SK-N-SH treated with all-trans-retinoic acid at 6 μM for 48 hours (cell line): ENCODE results near the gene PHF8.

Source experiments
- ARNTL ChIP-seq: fragments of 450-650 bp; formaldehyde crosslinking; IDR thresholded peaks from 2 replicates; pipeline ENCODE4 v1.5.0; 2020; ENCODE audit warnings: low read depth, mild to moderate bottlenecking, moderate library complexity, borderline replicate concordance
- BACH2 ChIP-seq: fragments of 250-450 bp; sonication (Bioruptor Pico); IDR thresholded peaks from 2 replicates; pipeline ENCODE4 v1.9.0; 2021; ENCODE audit warnings: mild to moderate bottlenecking, borderline replicate concordance
- ESRRG ChIP-seq: fragments of 250-450 bp; sonication (Bioruptor Pico); IDR thresholded peaks from 2 replicates; pipeline ENCODE4 v1.6.1; 2021; ENCODE audit warnings: mild to moderate bottlenecking
- GLIS3 ChIP-seq: fragments of 250-450 bp; sonication (Bioruptor Pico); IDR thresholded peaks from 2 replicates; pipeline ENCODE4 v1.5.0; 2020; ENCODE audit warnings: mild to moderate bottlenecking, moderate library complexity
- ISL1 ChIP-seq: fragments of 250-450 bp; sonication (Bioruptor Pico); IDR thresholded peaks from 2 replicates; pipeline ENCODE4 v2.1.2; 2022; ENCODE audit warnings: mild to moderate bottlenecking, moderate library complexity
- OSR1 ChIP-seq: fragments of 250-450 bp; sonication (Bioruptor Pico); IDR thresholded peaks from 2 replicates; pipeline ENCODE4 v1.8.0; 2022; ENCODE audit warnings: moderate library complexity, mild to moderate bottlenecking, inconsistent platforms
- RARB ChIP-seq: fragments of 250-450 bp; sonication (Bioruptor Pico); IDR thresholded peaks from 2 replicates; pipeline ENCODE4 v1.8.0; 2021; ENCODE audit warnings: mild to moderate bottlenecking, moderate library complexity
- ZC3H10 ChIP-seq: fragments of 250-450 bp; sonication (Bioruptor Pico); IDR thresholded peaks from 2 replicates; pipeline ENCODE4 v1.5.1; 2021; ENCODE audit warnings: mild to moderate bottlenecking, moderate library complexity
- ZFP30 ChIP-seq: fragments of 450-650 bp; formaldehyde crosslinking; IDR thresholded peaks from 2 replicates; pipeline ENCODE4 v1.5.0; 2022; ENCODE audit warnings: mild to moderate bottlenecking, moderate library complexity
- ZNF565 ChIP-seq: fragments of 450-650 bp; formaldehyde crosslinking; conservative IDR thresholded peaks from 2 replicates; pipeline ENCODE4 v1.5.0; 2020; ENCODE audit warnings: low read depth, mild to moderate bottlenecking, moderate library complexity
- ZNF8 ChIP-seq: fragments of 450-650 bp; formaldehyde crosslinking; IDR thresholded peaks from 2 replicates; pipeline ENCODE4 v1.5.0; 2020; ENCODE audit warnings: mild to moderate bottlenecking, moderate library complexity
- TF ChIP-seq, protein P1 (sequence below): fragments of 250-450 bp; sonication (Bioruptor Pico); IDR thresholded peaks from 2 replicates; pipeline ENCODE4 v1.8.0; 2020; ENCODE audit warnings: mild to moderate bottlenecking, moderate library complexity, borderline replicate concordance
- TF ChIP-seq, protein P2 (sequence below): fragments of 250-450 bp; sonication (Bioruptor Pico); IDR thresholded peaks from 2 replicates; pipeline ENCODE4 v1.5.0; 2020; ENCODE audit warnings: mild to moderate bottlenecking, moderate library complexity

DNA sequence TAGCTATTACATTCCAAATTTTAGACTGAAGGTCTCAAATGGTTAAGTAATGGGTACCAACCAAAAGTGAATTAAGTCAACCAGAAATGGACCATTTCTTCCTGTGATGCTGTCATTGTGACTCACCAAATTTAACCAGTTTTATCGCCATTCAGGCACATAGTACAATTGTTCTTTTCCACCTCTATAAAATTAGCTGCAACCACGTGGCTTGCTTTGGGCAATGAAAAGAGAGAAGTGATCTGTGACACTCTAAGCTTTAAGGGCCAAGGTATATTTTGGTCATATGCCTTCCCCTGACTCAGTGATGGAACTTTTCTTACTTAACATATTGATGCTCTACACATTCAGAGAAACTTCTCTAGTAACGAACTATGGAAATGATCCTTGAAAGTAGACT is 20.3 kb upstream of the PHF8 start:
- TF ChIP-seq, protein P1, sequence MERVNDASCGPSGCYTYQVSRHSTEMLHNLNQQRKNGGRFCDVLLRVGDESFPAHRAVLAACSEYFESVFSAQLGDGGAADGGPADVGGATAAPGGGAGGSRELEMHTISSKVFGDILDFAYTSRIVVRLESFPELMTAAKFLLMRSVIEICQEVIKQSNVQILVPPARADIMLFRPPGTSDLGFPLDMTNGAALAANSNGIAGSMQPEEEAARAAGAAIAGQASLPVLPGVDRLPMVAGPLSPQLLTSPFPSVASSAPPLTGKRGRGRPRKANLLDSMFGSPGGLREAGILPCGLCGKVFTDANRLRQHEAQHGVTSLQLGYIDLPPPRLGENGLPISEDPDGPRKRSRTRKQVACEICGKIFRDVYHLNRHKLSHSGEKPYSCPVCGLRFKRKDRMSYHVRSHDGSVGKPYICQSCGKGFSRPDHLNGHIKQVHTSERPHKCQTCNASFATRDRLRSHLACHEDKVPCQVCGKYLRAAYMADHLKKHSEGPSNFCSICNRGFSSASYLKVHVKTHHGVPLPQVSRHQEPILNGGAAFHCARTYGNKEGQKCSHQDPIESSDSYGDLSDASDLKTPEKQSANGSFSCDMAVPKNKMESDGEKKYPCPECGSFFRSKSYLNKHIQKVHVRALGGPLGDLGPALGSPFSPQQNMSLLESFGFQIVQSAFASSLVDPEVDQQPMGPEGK, result no peak
- TF ChIP-seq ZNF8 (no peak), ZFP30 (CRISPR knock-in tag) (no peak), ARNTL (CRISPR knock-in tag) (no peak), OSR1 (CRISPR knock-in tag) (no peak), BACH2 (CRISPR knock-in tag) (no peak), ISL1 (CRISPR knock-in tag) (no peak), ESRRG (CRISPR knock-in tag) (no peak), RARB (CRISPR knock-in tag) (no peak), GLIS3 (no peak), ZNF565 (CRISPR knock-in tag) (no peak), ZC3H10 (CRISPR knock-in tag) (no peak)
- TF ChIP-seq, protein P2, sequence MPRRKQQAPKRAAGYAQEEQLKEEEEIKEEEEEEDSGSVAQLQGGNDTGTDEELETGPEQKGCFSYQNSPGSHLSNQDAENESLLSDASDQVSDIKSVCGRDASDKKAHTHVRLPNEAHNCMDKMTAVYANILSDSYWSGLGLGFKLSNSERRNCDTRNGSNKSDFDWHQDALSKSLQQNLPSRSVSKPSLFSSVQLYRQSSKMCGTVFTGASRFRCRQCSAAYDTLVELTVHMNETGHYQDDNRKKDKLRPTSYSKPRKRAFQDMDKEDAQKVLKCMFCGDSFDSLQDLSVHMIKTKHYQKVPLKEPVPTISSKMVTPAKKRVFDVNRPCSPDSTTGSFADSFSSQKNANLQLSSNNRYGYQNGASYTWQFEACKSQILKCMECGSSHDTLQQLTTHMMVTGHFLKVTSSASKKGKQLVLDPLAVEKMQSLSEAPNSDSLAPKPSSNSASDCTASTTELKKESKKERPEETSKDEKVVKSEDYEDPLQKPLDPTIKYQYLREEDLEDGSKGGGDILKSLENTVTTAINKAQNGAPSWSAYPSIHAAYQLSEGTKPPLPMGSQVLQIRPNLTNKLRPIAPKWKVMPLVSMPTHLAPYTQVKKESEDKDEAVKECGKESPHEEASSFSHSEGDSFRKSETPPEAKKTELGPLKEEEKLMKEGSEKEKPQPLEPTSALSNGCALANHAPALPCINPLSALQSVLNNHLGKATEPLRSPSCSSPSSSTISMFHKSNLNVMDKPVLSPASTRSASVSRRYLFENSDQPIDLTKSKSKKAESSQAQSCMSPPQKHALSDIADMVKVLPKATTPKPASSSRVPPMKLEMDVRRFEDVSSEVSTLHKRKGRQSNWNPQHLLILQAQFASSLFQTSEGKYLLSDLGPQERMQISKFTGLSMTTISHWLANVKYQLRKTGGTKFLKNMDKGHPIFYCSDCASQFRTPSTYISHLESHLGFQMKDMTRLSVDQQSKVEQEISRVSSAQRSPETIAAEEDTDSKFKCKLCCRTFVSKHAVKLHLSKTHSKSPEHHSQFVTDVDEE, result no peak
